H9 (cell line): ENCODE measurements around the gene IQUB. TPM values are rescaled to one million over a fixed set of nuclear protein-coding genes. Genes with fewer than 3 reads are reported as not detected.

Source experiments
- total RNA-seq: library from RNA; stranded (reverse); gene quantifications from 2 replicates; pipeline ENCODE4 v1.2.1, GENCODE V29; 2021

The IQUB gene
- total RNA-seq, 1 experiment from 2014 or later = 0.28 TPM

Other genes with a start within 250 kb of the IQUB start
- gene NDUFA5, start 23.2 kb upstream of the IQUB start, total RNA-seq = 69.4 and 76.5 TPM in 2 replicates
- not detected in 2 replicates for gene ASB15, start 67.2 kb upstream of the IQUB start, total RNA-seq
- not detected in 2 replicates for gene LMOD2, start 121.3 kb upstream of the IQUB start, total RNA-seq
- gene WASL, start 214.4 kb upstream of the IQUB start, total RNA-seq = 39.3 and 41.9 TPM in 2 replicates